PFSK-1 (cell line): ENCODE data around the gene EI24.

Experiments
- FOXP2 ChIP-seq: optimal IDR thresholded peaks from 2 replicates; pipeline ENCODE3; 2011; ENCODE audit warnings: borderline replicate concordance, control low read depth, inconsistent platforms; ENCODE audit not compliant: insufficient read depth; ENCODE audit errors: extremely low read length, extremely low read depth
- POLR2AphosphoS5 ChIP-seq: IDR thresholded peaks from 2 replicates; pipeline ENCODE4 v1.6.1; 2012; ENCODE audit warnings: low read depth, mild to moderate bottlenecking, control low read depth, low read length, moderate library complexity
- SIN3A ChIP-seq: IDR thresholded peaks from 2 replicates; pipeline ENCODE4 v1.6.1; 2012; ENCODE audit warnings: mild to moderate bottlenecking, low read length, moderate library complexity, borderline replicate concordance; ENCODE audit not compliant: insufficient read depth
- TAF1 ChIP-seq: IDR thresholded peaks from 2 replicates; pipeline ENCODE4 v1.6.1; 2012; ENCODE audit warnings: low read length, control low read depth, borderline replicate concordance; ENCODE audit not compliant: insufficient read depth
- TF ChIP-seq, protein P1 (sequence below), 2 experiments: IDR thresholded peaks; 2 replicates each; pipeline versions ENCODE4 v1.6.1 to v1.8.0; 2011 to 2012; ENCODE audit warnings: low read depth in 2 of 2, low read length in 2 of 2, control low read depth in 1 of 2, inconsistent platforms in 1 of 2, mild to moderate bottlenecking in 1 of 2, moderate library complexity in 1 of 2; ENCODE audit not compliant: insufficient read depth in 1 of 2

EI24 gene

DNA sequence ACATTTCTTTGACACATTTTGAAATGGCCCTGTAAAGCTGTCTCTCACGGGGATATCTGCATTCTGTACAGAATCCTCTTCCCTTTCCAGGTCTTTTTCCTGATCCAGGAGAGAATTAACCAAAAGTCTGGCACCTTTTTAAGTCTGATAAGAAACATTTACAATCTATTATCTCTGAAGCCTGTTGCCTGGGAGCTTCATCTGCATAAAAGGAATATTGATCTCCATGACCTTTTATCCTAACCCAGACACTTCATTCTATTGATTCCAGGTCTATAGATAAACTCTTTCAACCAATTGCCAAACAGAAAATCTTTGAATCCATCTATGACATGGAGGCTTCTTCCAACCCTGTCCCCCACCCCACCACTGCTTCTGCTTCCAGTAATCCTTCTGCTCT is 33.7 kb upstream of the EI24 start:
- TF ChIP-seq TAF1 (no peak), FOXP2 (no peak), POLR2AphosphoS5 (no peak), SIN3A (no peak)
- TF ChIP-seq, protein P1, sequence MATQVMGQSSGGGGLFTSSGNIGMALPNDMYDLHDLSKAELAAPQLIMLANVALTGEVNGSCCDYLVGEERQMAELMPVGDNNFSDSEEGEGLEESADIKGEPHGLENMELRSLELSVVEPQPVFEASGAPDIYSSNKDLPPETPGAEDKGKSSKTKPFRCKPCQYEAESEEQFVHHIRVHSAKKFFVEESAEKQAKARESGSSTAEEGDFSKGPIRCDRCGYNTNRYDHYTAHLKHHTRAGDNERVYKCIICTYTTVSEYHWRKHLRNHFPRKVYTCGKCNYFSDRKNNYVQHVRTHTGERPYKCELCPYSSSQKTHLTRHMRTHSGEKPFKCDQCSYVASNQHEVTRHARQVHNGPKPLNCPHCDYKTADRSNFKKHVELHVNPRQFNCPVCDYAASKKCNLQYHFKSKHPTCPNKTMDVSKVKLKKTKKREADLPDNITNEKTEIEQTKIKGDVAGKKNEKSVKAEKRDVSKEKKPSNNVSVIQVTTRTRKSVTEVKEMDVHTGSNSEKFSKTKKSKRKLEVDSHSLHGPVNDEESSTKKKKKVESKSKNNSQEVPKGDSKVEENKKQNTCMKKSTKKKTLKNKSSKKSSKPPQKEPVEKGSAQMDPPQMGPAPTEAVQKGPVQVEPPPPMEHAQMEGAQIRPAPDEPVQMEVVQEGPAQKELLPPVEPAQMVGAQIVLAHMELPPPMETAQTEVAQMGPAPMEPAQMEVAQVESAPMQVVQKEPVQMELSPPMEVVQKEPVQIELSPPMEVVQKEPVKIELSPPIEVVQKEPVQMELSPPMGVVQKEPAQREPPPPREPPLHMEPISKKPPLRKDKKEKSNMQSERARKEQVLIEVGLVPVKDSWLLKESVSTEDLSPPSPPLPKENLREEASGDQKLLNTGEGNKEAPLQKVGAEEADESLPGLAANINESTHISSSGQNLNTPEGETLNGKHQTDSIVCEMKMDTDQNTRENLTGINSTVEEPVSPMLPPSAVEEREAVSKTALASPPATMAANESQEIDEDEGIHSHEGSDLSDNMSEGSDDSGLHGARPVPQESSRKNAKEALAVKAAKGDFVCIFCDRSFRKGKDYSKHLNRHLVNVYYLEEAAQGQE (IDR thresholded peaks at IDR 0.05; ENCODE audit: insufficient read depth in 1 of 2, low read depth in 2 of 2, low read length in 2 of 2) = no peak

DNA sequence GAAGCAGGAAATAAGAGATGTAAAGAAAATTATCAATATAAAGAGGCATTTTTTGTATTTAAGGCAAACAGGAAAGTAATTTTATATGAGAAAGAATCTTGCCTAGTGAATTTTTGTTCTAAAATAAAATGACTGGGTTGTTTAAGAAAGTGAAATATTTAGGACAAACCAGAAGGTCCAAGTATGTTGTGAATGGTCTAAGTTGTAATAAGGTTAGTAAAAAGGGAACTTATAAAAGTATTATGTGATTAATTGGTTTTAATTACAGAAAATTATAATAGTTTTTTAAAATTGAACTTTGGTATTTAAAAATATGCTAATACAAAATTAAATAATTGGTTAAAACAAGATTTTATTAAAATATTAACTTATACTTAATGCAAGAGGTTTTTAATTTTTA is 26.6 kb upstream of the EI24 start:
- TF ChIP-seq TAF1 = no peak
- no peak for TF ChIP-seq SIN3A
- TF ChIP-seq FOXP2 = no peak
- TF ChIP-seq POLR2AphosphoS5 = no peak
- TF ChIP-seq, protein P1 (IDR thresholded peaks at IDR 0.05; ENCODE audit: insufficient read depth in 1 of 2, low read depth in 2 of 2, low read length in 2 of 2) = no peak

DNA sequence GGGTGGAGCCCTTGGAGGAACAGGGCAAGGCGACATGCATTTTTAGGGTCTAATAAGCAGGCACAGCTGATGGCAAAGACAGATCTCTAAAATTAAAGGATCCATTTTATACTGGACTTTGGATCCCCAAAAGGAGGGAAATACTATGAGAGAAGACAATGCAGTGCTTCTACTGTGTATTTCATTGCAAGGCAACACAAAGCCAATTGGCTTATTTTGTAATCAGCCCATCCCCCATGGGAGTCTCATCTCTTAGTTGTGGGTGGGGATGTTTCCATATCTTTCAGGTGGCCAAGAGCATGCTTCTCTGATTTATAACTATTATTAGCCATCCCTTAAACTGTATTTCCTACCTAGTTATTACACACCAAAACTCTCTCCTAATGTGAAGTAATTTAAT is 18.5 kb upstream of the EI24 start:
- TF ChIP-seq, protein P1 (IDR thresholded peaks at IDR 0.05; ENCODE audit: insufficient read depth in 1 of 2, low read depth in 2 of 2, low read length in 2 of 2) = no peak
- TF ChIP-seq SIN3A (no peak), FOXP2 (no peak), POLR2AphosphoS5 (no peak), TAF1 (no peak)

DNA sequence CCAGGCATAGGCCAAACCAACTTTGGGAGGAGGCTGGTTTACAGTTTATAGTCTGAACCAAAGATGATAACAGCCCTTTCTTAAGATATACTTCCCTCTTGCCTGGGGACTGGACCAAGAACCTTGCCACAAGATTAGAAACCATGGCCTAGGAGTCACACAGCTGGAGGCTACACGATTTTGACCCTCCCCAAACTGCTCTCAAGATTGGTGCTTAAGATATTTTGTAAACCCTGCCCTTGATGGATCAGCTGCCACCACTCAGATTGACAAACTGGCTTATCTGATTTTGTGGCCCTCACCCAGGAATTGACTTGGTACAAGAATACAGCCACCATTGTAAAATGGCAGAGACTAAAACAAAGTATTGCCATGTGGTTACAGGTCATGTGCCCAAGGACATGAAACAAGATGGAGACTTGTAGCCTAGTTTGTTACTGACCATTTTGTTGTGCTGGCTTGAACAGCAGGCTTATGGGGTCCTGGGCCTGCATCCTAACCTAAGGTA is 17.4 kb upstream of the EI24 start:
- TF ChIP-seq, protein P1 (IDR thresholded peaks at IDR 0.05; ENCODE audit: insufficient read depth in 1 of 2, low read depth in 2 of 2, low read length in 2 of 2) = no peak
- TF ChIP-seq SIN3A (no peak), TAF1 (no peak), FOXP2 (no peak), POLR2AphosphoS5 (no peak)

DNA sequence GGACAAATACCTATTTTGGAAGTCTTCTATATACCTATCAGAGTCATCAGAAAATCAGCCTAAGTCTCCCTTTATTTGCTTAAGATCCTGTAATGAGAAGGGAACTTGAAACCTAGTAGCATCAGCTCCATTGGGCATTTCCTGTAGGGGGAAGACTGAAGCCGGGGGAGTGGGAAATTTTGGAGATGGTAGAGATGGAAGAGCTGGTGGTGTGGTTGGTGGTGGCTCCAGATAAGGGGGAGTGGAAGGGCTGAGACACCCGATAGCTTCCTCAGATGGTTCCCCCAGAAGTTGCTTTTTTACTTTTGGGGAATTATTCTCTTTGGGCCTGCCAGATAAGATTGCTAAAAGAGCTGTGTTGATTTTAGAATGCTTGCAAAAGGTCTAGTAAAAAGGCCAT is 16.4 kb upstream of the EI24 start:
- no peak for TF ChIP-seq POLR2AphosphoS5
- no peak for TF ChIP-seq FOXP2
- TF ChIP-seq, protein P1 (IDR thresholded peaks at IDR 0.05; ENCODE audit: insufficient read depth in 1 of 2, low read depth in 2 of 2, low read length in 2 of 2) = no peak
- no peak for TF ChIP-seq TAF1
- no peak for TF ChIP-seq SIN3A
